ENCODE measurements around the gene REL. TPM values are rescaled to one million over a fixed set of nuclear protein-coding genes. Genes with fewer than 3 reads are reported as not detected.
A peak's percentile ranks its signal among the peaks of the same experiment; 100 is the strongest.

Gene REL
- total RNA-seq, 2 donors from 2014 or later, result 10.2 to 30.0 TPM

- Histone ChIP-seq H3K4me3 (no peak overlapping the region), H3K4me1 (replicated peaks) (no peaks in the 10 kb centered on the region), H3K27ac (no peak overlapping the region), H3K36me3 (no peaks in the 10 kb centered on the region), H3K27me3 (replicated peaks; ENCODE audit: insufficient read depth) (no peaks in the 10 kb centered on the region), H3K9me3 (no peaks in the 10 kb centered on the region)
- 84% methylated on average over 6 of the region's 6 CpGs for WGBS
- DNase-seq (ENCODE audit: low spot score), result no peak
- intact Hi-C loops (cut with DNase I), result no loop called here
- TF ChIP-seq POLR2AphosphoS5 (IDR thresholded peaks at IDR 0.05) (no peak), POLR2A (IDR thresholded peaks at IDR 0.05) (no peak), CTCF (IDR thresholded peaks at IDR 0.05) (no peak)
Measured at GRCh38 chr2:60843006-60843405, 38.4 kb upstream of the REL start.

GRCh38 chr2:60844105-60844504 lies 37.3 kb upstream of the REL start:
- 96% methylated on average over 2 of the region's 2 CpGs for WGBS
- DNase-seq (ENCODE audit: low spot score), result no peak
- intact Hi-C loops (cut with DNase I), result no loop called here
- no peak overlapping the region for H3K4me3 ChIP-seq
- no peaks in the 10 kb centered on the region for H3K36me3 ChIP-seq
- no peaks in the 10 kb centered on the region for H3K4me1 ChIP-seq (replicated peaks)
- no peaks in the 10 kb centered on the region for H3K9me3 ChIP-seq
- H3K27ac ChIP-seq, result no peak overlapping the region
- no peaks in the 10 kb centered on the region for H3K27me3 ChIP-seq (replicated peaks; ENCODE audit: insufficient read depth)
- TF ChIP-seq CTCF (IDR thresholded peaks at IDR 0.05), result no peak
- no peak for TF ChIP-seq POLR2AphosphoS5 (IDR thresholded peaks at IDR 0.05)
- TF ChIP-seq POLR2A (IDR thresholded peaks at IDR 0.05), result no peak

DNA sequence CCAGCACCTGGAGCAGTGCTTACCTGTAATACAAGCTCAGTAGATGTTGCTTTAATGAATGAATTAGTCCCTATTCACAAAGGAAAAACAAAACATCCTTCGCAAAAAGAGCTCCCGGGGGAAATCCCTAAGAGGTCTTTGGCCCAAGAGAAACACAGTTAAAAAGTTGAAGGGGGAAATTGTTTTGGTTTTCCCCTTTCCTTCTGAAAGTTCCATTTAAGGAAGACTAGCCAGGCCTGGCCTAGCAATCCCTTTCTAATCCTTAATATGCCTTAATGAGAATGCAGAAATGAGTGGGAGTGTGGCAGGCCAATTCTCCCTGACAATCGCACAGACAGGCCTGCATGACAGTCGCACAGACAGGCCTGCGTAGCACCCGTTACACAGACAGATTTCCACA lies 33.5 kb upstream of the REL start:
- no peak for DNase-seq (ENCODE audit: low spot score)
- WGBS, result 72% methylated on average over 6 of the region's 6 CpGs
- Histone ChIP-seq H3K27me3 (replicated peaks; ENCODE audit: insufficient read depth) (no peaks in the 10 kb centered on the region), H3K36me3 (no peaks in the 10 kb centered on the region), H3K27ac (no peak overlapping the region), H3K9me3 (no peaks in the 10 kb centered on the region), H3K4me3 (no peak overlapping the region), H3K4me1 (replicated peaks) (no peaks in the 10 kb centered on the region)
- no peak for TF ChIP-seq CTCF (IDR thresholded peaks at IDR 0.05)
- TF ChIP-seq POLR2AphosphoS5 (IDR thresholded peaks at IDR 0.05), result no peak
- intact Hi-C loops (cut with DNase I), result no loop called here

GRCh38 chr2:60849187-60849586 lies 32.2 kb upstream of the REL start:
- Histone ChIP-seq H3K27me3 (replicated peaks; ENCODE audit: insufficient read depth) (no peaks in the 10 kb centered on the region), H3K9me3 (no peaks in the 10 kb centered on the region), H3K4me1 (replicated peaks) (no peaks in the 10 kb centered on the region), H3K27ac (no peak overlapping the region), H3K36me3 (no peaks in the 10 kb centered on the region), H3K4me3 (no peak overlapping the region)
- DNase-seq (ENCODE audit: low spot score), result no peak
- TF ChIP-seq POLR2AphosphoS5 (IDR thresholded peaks at IDR 0.05) (no peak), POLR2A (IDR thresholded peaks at IDR 0.05) (no peak), CTCF (IDR thresholded peaks at IDR 0.05) (no peak)
- WGBS, result 93% methylated on average over 3 of the region's 3 CpGs
- intact Hi-C loops (cut with DNase I), result no loop called here

DNA sequence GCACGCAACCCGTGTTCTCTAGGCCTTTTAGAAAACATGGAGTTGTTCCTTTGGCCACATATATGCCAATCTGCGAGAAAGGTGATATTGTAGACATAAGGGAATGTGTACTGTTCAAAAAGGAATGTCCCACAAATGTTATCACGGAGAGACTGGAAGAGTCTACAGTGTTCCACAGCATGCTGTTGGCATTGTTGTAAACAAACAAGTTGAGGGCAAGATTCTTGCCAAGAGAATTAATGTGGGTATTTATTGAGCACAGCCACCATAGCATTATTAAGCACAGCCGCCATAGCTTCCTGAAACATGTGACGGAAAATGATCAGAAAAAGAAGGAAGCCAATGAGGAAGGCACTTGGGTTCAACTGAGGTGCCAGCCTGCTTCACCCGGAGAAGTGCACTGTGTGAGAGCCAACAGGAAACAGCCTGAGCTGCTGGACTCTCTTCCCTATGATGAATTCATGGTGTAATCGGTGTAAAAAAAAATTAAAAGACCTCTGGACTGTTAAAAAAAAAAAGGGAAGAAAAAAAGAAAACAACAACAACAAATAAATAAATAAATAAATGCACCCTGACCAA lies 29.0 kb upstream of the REL start:
- Histone ChIP-seq H3K4me1 (replicated peaks) (no peaks in the 10 kb centered on the region), H3K9me3 (no peaks in the 10 kb centered on the region), H3K4me3 (no peak overlapping the region), H3K27me3 (replicated peaks; ENCODE audit: insufficient read depth) (no peaks in the 10 kb centered on the region), H3K27ac (peak overlapping the region; percentile 19 to 50), H3K36me3 (no peaks in the 10 kb centered on the region)
- intact Hi-C loops (cut with DNase I), result no loop called here
- TF ChIP-seq CTCF (IDR thresholded peaks at IDR 0.05) (no peak), POLR2A (IDR thresholded peaks at IDR 0.05) (no peak), POLR2AphosphoS5 (IDR thresholded peaks at IDR 0.05) (peak; percentile 76)
- 59% methylated on average over 8 of the region's 8 CpGs for WGBS
- DNase-seq (ENCODE audit: low spot score), result peak; percentile 9

Measured in prostate gland (tissue), 2 donors.